ENCODE results near the gene ZMIZ2. TPM values are rescaled to one million over a fixed set of nuclear protein-coding genes. Genes with fewer than 3 reads are reported as not detected.

Gene ZMIZ2
- total and polyA plus RNA-seq, 9 of the 15 experiments (the other 6 are each of a cell fraction or from before 2014, with no cell fraction given) = 0.13 to 40.3 (median 4.9) TPM

GRCh38 chr7:44801890-44802289, 53.2 kb downstream of the ZMIZ2 start:
- in situ Hi-C loops (cut with MboI) = no loop called here
- CTCF ChIA-PET (ENCODE audit: low intra/inter-chr PET ratio) = no interaction called here
- no peaks in the 10 kb centered on the region for H3K27me3 ChIP-seq (ENCODE audit: control insufficient read depth in 2 of 2, insufficient read depth in 2 of 2, low read length in 2 of 2)
- peak; percentile 24; the same call in 1 of the 2 replicates for TF ChIP-seq POLR2A (conservative IDR thresholded peaks at IDR 0.05)
- TF ChIP-seq JUNB (CRISPR knock-in tag; conservative IDR thresholded peaks at IDR 0.05) = no peak
- TF ChIP-seq, protein P1, sequence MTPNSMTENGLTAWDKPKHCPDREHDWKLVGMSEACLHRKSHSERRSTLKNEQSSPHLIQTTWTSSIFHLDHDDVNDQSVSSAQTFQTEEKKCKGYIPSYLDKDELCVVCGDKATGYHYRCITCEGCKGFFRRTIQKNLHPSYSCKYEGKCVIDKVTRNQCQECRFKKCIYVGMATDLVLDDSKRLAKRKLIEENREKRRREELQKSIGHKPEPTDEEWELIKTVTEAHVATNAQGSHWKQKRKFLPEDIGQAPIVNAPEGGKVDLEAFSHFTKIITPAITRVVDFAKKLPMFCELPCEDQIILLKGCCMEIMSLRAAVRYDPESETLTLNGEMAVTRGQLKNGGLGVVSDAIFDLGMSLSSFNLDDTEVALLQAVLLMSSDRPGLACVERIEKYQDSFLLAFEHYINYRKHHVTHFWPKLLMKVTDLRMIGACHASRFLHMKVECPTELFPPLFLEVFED (CRISPR knock-in tag; conservative IDR thresholded peaks at IDR 0.05) = 0 out of 2 replicates have a peak, but pooled peaks have one; percentile 18
- TF ChIP-seq RBFOX2 (IDR thresholded peaks at IDR 0.05; ENCODE audit: low read depth, low read length) = peak; percentile 17; the same call in 1 of the 2 replicates
- TF ChIP-seq SPI1 (IDR thresholded peaks at IDR 0.05; ENCODE audit: borderline replicate concordance, low read depth, low read length) = no peak
- peak; percentile 26; the same call in 1 of the 2 replicates for TF ChIP-seq POLR2G (IDR thresholded peaks at IDR 0.05; ENCODE audit: low read depth, low read length)
- TF ChIP-seq ZNF280B (CRISPR knock-in tag; IDR thresholded peaks at IDR 0.05) = no peak
- no peak for TF ChIP-seq EP300 (IDR thresholded peaks at IDR 0.05; ENCODE audit: low read length)
- peak; percentile 51 for TF ChIP-seq SUPT5H (IDR thresholded peaks at IDR 0.05)
- peaks cover 40% of the 10 kb centered on the region for H3K79me2 ChIP-seq (ENCODE audit: control insufficient read depth, insufficient read depth, low read length)
- H4K20me1 ChIP-seq (replicated peaks; ENCODE audit: control insufficient read depth, insufficient read depth, low read length) = peaks cover 32% of the 10 kb centered on the region
- POLR2A ChIA-PET = interaction anchor here (0.6 to 1.9 kb wide), 6 partner anchors 9 to 559 kb away, joined by 3 to 7 read pairs (median 4); no protein-coding TSS in a partner anchor
- H3K4me1 ChIP-seq (replicated peaks in 1 of 2; ENCODE audit: control insufficient read depth in 2 of 2, insufficient read depth in 2 of 2, low read length in 2 of 2) = peaks cover 3 to 9% of the 10 kb centered on the region in 2 experiments; a peak in 2 of 5 replicates
- intact Hi-C loops (cut with micrococcal nuclease) = no loop called here
- H3K27ac ChIP-seq (ENCODE audit: extremely low read depth, low read depth, low read length) = no peak overlapping the region
- H3K4me3 ChIP-seq = no peak overlapping the region
- DNase-seq (ENCODE audit: extremely low read depth in 1 of 4, low spot score in 3 of 4) (no peak), FAIRE-seq (no peak), ATAC-seq (no peak)
- no peak overlapping the region for H2AFZ ChIP-seq (ENCODE audit: low read depth, low read length)
- 89% methylated on average over 5 of the region's 5 CpGs for whole genome bisulfite sequencing (ENCODE audit: insufficient coverage, low coverage, missing lambda C conversion rate)
- H3K36me3 ChIP-seq (ENCODE audit: control insufficient read depth, insufficient read depth, low read length) = peaks cover 64% of the 10 kb centered on the region
- H3K9ac ChIP-seq (ENCODE audit: insufficient read depth in 1 of 2, low read depth in 2 of 2, low read length in 2 of 2) = no peak overlapping the region
- H3K4me2 ChIP-seq (ENCODE audit: insufficient read depth, low read length) = no peak overlapping the region
- H3K9me3 ChIP-seq (replicated peaks; ENCODE audit: control insufficient read depth, insufficient read depth, low read depth, low read length) = no peaks in the 10 kb centered on the region
- H3K9me1 ChIP-seq (ENCODE audit: control insufficient read depth, insufficient read depth, low read length) = no peaks in the 10 kb centered on the region
- BruUV-seq (replicated peaks) = no TSS peak
